Upper lobe of left lung (tissue), 4 donors: ENCODE measurements around the gene AMOTL1.

Experiments
- POLR2AphosphoS5 ChIP-seq, 2 donors: sonication (generic); formaldehyde crosslinking; IDR thresholded peaks; one replicate each; pipeline ENCODE4 v1.5.1; 2017; ENCODE audit warnings: antibody characterized with exemption in 2 of 2
- TF ChIP-seq, protein P1 (sequence below), 6 experiments: fragments of 450-650 bp in 4 of 6; fragments of 200-600 bp in 2 of 6; sonication (generic) in 2 of 6; IDR thresholded peaks; one replicate each; pipeline ENCODE4 v1.5.1; 2016 to 2019; ENCODE audit warnings: antibody characterized with exemption in 6 of 6

- TF ChIP-seq, protein P1, sequence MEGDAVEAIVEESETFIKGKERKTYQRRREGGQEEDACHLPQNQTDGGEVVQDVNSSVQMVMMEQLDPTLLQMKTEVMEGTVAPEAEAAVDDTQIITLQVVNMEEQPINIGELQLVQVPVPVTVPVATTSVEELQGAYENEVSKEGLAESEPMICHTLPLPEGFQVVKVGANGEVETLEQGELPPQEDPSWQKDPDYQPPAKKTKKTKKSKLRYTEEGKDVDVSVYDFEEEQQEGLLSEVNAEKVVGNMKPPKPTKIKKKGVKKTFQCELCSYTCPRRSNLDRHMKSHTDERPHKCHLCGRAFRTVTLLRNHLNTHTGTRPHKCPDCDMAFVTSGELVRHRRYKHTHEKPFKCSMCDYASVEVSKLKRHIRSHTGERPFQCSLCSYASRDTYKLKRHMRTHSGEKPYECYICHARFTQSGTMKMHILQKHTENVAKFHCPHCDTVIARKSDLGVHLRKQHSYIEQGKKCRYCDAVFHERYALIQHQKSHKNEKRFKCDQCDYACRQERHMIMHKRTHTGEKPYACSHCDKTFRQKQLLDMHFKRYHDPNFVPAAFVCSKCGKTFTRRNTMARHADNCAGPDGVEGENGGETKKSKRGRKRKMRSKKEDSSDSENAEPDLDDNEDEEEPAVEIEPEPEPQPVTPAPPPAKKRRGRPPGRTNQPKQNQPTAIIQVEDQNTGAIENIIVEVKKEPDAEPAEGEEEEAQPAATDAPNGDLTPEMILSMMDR (IDR thresholded peaks at IDR 0.05): no peak
- no peak for TF ChIP-seq POLR2AphosphoS5 (IDR thresholded peaks at IDR 0.05)
These were observed 117.0 kb downstream of the AMOTL1 start for GRCh38 chr11:94885133-94885532.
